NCI-H2081 treated with DMSO at 0.1 percent for 48 hours (cell line): Measurements from ENCODE around the gene RNF138.
"Not testable (repeated sequence)": the region's sequence is repeated elsewhere in the genome, so short reads cannot be mapped to it uniquely, and the experiment has no call there.

ENCODE experiments used
- DNase-seq: peaks from one replicate; lab custom pipeline; 2025; lab: John Stamatoyannopoulos, UW

The RNF138 gene

DNA sequence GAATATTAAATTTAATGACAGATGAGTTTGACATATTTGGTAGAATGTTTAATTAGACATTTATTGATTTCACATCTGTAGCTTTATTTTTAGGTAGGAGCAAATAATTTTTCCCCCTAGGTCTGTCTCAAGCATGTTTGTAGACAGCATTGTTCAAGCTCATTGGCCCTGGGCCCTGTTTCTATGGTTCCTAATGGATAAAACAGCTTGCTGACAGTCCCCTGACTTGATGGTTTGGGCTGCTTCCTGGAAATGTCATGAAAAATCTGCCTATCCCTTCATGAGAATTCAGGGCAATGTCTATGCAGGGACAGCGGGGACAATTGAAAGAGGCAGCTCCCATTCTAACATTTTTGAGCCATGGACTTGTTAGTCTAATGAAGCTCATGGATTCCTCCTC lies 83.6 kb downstream of the RNF138 start:
- DNase-seq: no peak

DNA sequence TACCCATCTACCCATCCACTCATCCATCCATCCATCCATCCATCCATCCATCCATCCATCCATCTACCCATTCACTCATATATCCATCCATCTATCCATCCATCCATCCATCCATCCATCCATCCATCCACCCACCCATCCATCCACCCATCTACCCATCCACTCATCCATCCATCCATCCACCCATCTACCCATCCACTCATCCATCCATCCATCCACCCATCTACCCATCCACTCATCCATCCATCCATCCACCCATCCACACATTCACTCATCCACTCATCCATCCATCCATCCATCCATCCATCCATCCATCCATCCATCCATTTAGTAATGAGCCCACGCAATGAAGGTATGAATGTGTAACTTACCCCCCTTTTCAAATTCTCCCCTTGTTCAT lies 85.1 kb downstream of the RNF138 start:
- not testable (repeated sequence) for DNase-seq

- no peak for DNase-seq
Measured at GRCh38 chr18:32177530-32177929, 85.9 kb downstream of the RNF138 start.
